HEK293T (cell line): ENCODE results near the gene PIK3R3.

ENCODE experiments used
- CTCF ChIA-PET: fragments of 350-600 bp; formaldehyde crosslinking; extraction: SDS; loops from one replicate; lab custom pipeline; 2021; ENCODE audit warnings: antibody characterized with exemption, inconsistent platforms; lab: Yijun Ruan, JAX
- POLR2A ChIA-PET: fragments of 350-600 bp; formaldehyde crosslinking; extraction: SDS; loops from one replicate; lab custom pipeline; 2020; ENCODE audit warnings: antibody characterized with exemption, inconsistent platforms; lab: Yijun Ruan, JAX
- DNase-seq: peaks from one replicate; pipeline ENCODE4 v3.0.0; 2012; ENCODE audit warnings: mixed read lengths; ENCODE audit errors: extremely low spot score
- ARNT ChIP-seq: fragments of 450-650 bp; IDR thresholded peaks from 2 replicates; pipeline ENCODE4 v1.6.1; 2017; ENCODE audit warnings: mild to moderate bottlenecking
- BHLHE40 ChIP-seq: fragments of 450-650 bp; IDR thresholded peaks from 2 replicates; pipeline ENCODE4 v1.6.1; 2016; ENCODE audit warnings: mild to moderate bottlenecking, moderate library complexity, borderline replicate concordance
- CTBP1 ChIP-seq: fragments of 450-650 bp; IDR thresholded peaks from 2 replicates; pipeline ENCODE4 v1.6.1; 2016; ENCODE audit warnings: borderline replicate concordance
- ELF4 ChIP-seq: fragments of 450-650 bp; IDR thresholded peaks from 2 replicates; pipeline ENCODE4 v1.6.1; 2017; ENCODE audit warnings: antibody characterized with exemption
- FOXA1 ChIP-seq: fragments of 450-650 bp; IDR thresholded peaks from 2 replicates; pipeline ENCODE4 v1.6.1; 2016; ENCODE audit warnings: mild to moderate bottlenecking
- FOXK2 ChIP-seq: fragments of 450-650 bp; IDR thresholded peaks from 2 replicates; pipeline ENCODE4 v1.6.1; 2016; ENCODE audit warnings: mild to moderate bottlenecking
- FOXM1 ChIP-seq: fragments of 450-650 bp; IDR thresholded peaks from 2 replicates; pipeline ENCODE4 v1.6.1; 2017; ENCODE audit warnings: mild to moderate bottlenecking, borderline replicate concordance
- HDGF ChIP-seq: fragments of 450-650 bp; IDR thresholded peaks from 2 replicates; pipeline ENCODE4 v1.6.1; 2017; ENCODE audit warnings: antibody characterized with exemption, borderline replicate concordance
- L3MBTL2 ChIP-seq: fragments of 450-650 bp; conservative IDR thresholded peaks from 2 replicates; pipeline ENCODE4 v1.6.1; 2016; ENCODE audit warnings: mild to moderate bottlenecking
- LEF1 ChIP-seq: fragments of 450-650 bp; IDR thresholded peaks from 2 replicates; pipeline ENCODE4 v1.6.1; 2017; ENCODE audit warnings: mild to moderate bottlenecking, borderline replicate concordance
- NFRKB ChIP-seq: fragments of 450-650 bp; IDR thresholded peaks from 2 replicates; pipeline ENCODE4 v1.6.1; 2016; ENCODE audit warnings: mild to moderate bottlenecking, moderate library complexity
- PKNOX1 ChIP-seq: fragments of 450-650 bp; IDR thresholded peaks from 2 replicates; pipeline ENCODE4 v1.6.1; 2016
- SP1 ChIP-seq: fragments of 450-650 bp; IDR thresholded peaks from 2 replicates; pipeline ENCODE4 v1.6.1; 2017
- SUZ12 ChIP-seq: fragments of 450-650 bp; IDR thresholded peaks from 2 replicates; pipeline ENCODE4 v1.6.1; 2016; ENCODE audit warnings: mild to moderate bottlenecking
- TARDBP ChIP-seq: fragments of 450-650 bp; IDR thresholded peaks from 2 replicates; pipeline ENCODE4 v1.6.1; 2016
- ZNF384 ChIP-seq: fragments of 450-650 bp; IDR thresholded peaks from 2 replicates; pipeline ENCODE4 v1.6.1; 2016

Gene PIK3R3

GRCh38 chr1:46176211-46176865 is 43.9 kb upstream of the PIK3R3 start, which contains the start of gene P3R3URF:
TSS of gene P3R3URF (minus strand) at chr1:46176488. CDS start at chr1:46176471, 17 bp downstream.
- TF ChIP-seq NFRKB (no peak), FOXM1 (no peak), HDGF (no peak)
- DNase-seq, result no peak
- POLR2A ChIA-PET, result no interaction called here
- CTCF ChIA-PET, result no interaction called here

DNA sequence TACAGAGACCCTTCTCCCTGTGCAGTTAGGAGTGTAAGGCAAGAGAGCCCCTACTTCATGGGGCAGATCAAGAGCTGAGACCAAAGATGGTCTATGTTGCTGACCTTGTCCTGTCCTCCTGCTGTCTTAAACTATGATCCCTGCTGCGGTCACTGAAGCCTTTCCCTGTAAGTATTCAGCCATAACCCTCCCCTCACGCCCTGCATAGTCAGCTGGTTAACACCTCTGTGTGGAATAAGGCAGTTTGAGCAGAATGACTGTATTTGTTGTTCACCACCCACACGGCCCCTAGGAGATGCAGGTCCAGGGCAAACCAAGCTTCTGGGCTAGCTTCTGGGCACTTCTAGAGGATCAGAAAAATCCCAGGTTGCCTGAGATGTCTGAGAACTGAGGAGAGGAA is 42.8 kb upstream of the PIK3R3 start:
- CTCF ChIA-PET, result interaction anchor here (0.6 to 0.9 kb wide), 2 partner anchors 135 to 306 kb away, joined by 3 to 4 read pairs; no protein-coding TSS in a partner anchor
- TF ChIP-seq NFRKB, result no peak
- TF ChIP-seq FOXM1, result no peak
- TF ChIP-seq FOXA1, result no peak
- no peak for TF ChIP-seq ZNF384
- no peak for DNase-seq
- POLR2A ChIA-PET, result interaction anchor here (1.0 kb wide), 1 partner anchor 43 kb away, joined by 4 read pairs; the partner anchor contains the start of gene PIK3R3

DNA sequence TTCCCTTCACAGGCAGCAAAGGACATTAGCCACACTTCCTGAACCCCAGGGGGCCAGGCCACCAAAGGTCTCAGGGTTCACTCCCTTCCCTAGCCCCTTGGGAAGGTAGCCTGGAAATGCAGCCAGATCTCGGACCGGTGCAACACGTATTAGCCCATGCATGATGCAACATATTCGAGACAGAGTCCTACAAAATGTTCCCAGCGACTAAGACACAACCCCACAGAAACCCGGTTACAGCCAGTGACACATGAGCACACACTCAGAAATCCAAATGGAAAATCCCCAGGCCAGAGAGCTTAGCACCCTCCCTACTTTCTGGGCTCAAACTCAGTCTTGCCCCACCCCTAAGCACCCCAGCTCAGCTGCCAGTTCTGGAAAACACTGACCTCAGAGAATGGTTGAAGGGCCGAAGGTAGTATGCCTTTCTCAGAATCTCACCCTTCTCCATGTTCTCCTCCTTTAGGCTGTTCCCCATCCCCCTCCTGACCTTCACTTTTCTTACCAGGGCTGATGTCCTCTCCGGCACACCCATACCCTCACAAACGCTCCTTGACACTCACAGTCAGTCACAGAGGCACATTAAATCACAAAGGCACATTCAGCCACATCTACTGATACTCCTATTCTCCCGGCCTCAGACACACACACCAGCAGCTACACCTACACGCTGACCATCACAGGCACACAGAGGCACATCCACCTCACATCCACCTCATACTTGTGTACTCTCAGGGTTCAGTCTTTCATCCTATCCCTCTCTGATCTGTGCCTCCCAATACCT is 42.2 kb upstream of the PIK3R3 start, which contains the start of gene TSPAN1:
TSPAN1 (plus strand) TSS at position 640 of the 784 bp plus-strand sequence. CDS start 6,021 bp downstream, outside the sequence.
- DNase-seq, result no peak
- CTCF ChIA-PET, result interaction anchor here (0.6 kb wide), 1 partner anchor 307 kb away, joined by 3 read pairs; no protein-coding TSS in a partner anchor

GRCh38 chr1:46173361-46173856 is 41.0 kb upstream of the PIK3R3 start:
- ChIA-PET CTCF (interaction anchor here (0.7 kb wide), 1 partner anchor 11 kb away, joined by 3 read pairs; no protein-coding TSS in a partner anchor), POLR2A (interaction anchor here (1.0 to 1.6 kb wide), 3 partner anchors 19 to 41 kb away, joined by 3 to 5 read pairs (median 3); partner anchors contain the start of gene PIK3R3)
- no peak for DNase-seq
- TF ChIP-seq PKNOX1, result no peak
- TF ChIP-seq SP1, result no peak
- TF ChIP-seq HDGF, result no peak
- TF ChIP-seq L3MBTL2, result no peak
- no peak for TF ChIP-seq SUZ12
- no peak for TF ChIP-seq NFRKB
- TF ChIP-seq FOXA1, result no peak
- no peak for TF ChIP-seq TARDBP
- no peak for TF ChIP-seq ELF4
- no peak for TF ChIP-seq ZNF384
- no peak for TF ChIP-seq BHLHE40
- TF ChIP-seq ARNT, result no peak
- no peak for TF ChIP-seq FOXK2
- no peak for TF ChIP-seq CTBP1
- TF ChIP-seq FOXM1, result no peak
- no peak for TF ChIP-seq LEF1

More for the DNA sequence above, 42.2 kb upstream of the PIK3R3 start, which contains the start of gene TSPAN1:
- TF ChIP-seq CTBP1 (no peak), SUZ12 (no peak), FOXM1 (no peak), FOXK2 (no peak), HDGF (no peak), FOXA1 (no peak), PKNOX1 (no peak), ARNT (no peak), L3MBTL2 (no peak), SP1 (no peak), ZNF384 (no peak), BHLHE40 (no peak), NFRKB (no peak), TARDBP (no peak), ELF4 (no peak)
- POLR2A ChIA-PET, result interaction anchor here (1.0 kb wide), 1 partner anchor 42 kb away, joined by 4 read pairs; the partner anchor contains the start of gene PIK3R3

DNA sequence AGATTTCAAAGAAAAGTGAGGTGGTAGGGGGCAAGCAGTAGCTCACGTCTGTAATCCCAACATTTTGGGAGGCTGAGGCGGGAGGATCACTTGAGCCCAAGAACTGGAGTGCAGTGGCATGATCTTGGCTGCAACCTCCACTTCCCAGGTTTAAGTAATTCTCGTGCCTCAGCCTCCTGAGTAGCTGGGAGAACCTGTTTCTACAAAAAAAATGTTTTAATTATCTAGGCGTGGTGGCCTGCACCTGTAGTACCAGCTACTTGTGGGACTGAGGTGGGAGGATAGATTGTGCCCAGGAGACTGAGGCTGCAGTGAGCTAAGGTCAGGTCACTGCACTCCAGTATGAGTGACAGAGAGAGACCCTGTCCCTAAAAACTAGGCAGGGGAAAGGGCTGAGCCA is 39.9 kb upstream of the PIK3R3 start:
- TF ChIP-seq HDGF, result no peak
- TF ChIP-seq ELF4, result no peak
- no peak for TF ChIP-seq SP1
- POLR2A ChIA-PET, result interaction anchor here (1.5 to 1.6 kb wide), 2 partner anchors 18 to 41 kb away, joined by 4 to 5 read pairs; no protein-coding TSS in a partner anchor
- DNase-seq, result no peak
- CTCF ChIA-PET, result interaction anchor here (0.6 to 0.7 kb wide), 2 partner anchors 41 to 140 kb away, joined by 3 read pairs; no protein-coding TSS in a partner anchor

DNA sequence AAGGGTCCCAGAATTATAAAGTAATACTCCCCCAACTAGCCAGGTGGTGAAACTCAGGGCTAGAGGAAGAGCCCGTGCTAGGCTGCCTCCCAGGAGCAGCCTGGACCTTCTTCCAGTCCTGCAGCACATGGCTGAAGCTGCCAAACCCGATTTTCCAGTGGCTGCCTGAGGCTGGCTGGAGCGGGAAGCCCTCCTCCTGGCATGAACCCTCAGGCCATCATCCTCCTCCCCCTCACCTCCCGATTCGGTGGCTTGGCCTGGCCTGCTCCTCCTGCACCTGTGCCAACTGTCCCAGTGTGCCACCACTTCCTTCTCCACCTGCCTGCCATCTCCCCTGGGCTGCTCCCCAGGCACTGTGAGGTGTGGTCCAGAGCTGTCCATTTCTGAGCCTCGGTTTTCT is 39.4 kb upstream of the PIK3R3 start:
- no peak for TF ChIP-seq TARDBP
- TF ChIP-seq FOXM1, result no peak
- no peak for TF ChIP-seq BHLHE40
- no peak for TF ChIP-seq FOXA1
- TF ChIP-seq ZNF384, result no peak
- ChIA-PET POLR2A (interaction anchor here (1.5 kb wide), 1 partner anchor 41 kb away, joined by 4 read pairs; no protein-coding TSS in a partner anchor), CTCF (interaction anchor here (0.7 kb wide), 1 partner anchor 140 kb away, joined by 3 read pairs; no protein-coding TSS in a partner anchor)
- no peak for DNase-seq
